HEK293T (cell line): ENCODE data around the gene SLC25A43.
A peak's percentile ranks its signal among the peaks of the same experiment; 100 is the strongest.

ENCODE experiments used
- CTCF ChIA-PET: fragments of 350-600 bp; formaldehyde crosslinking; extraction: SDS; loops from one replicate; lab custom pipeline; 2021; ENCODE audit warnings: antibody characterized with exemption, inconsistent platforms; lab: Yijun Ruan, JAX
- POLR2A ChIA-PET: fragments of 350-600 bp; formaldehyde crosslinking; extraction: SDS; loops from one replicate; lab custom pipeline; 2020; ENCODE audit warnings: antibody characterized with exemption, inconsistent platforms; lab: Yijun Ruan, JAX
- DNase-seq: peaks from one replicate; pipeline ENCODE4 v3.0.0; 2012; ENCODE audit warnings: mixed read lengths; ENCODE audit errors: extremely low spot score
- ARNT ChIP-seq: fragments of 450-650 bp; IDR thresholded peaks from 2 replicates; pipeline ENCODE4 v1.6.1; 2017; ENCODE audit warnings: mild to moderate bottlenecking
- BHLHE40 ChIP-seq: fragments of 450-650 bp; IDR thresholded peaks from 2 replicates; pipeline ENCODE4 v1.6.1; 2016; ENCODE audit warnings: mild to moderate bottlenecking, moderate library complexity, borderline replicate concordance
- CTBP1 ChIP-seq: fragments of 450-650 bp; IDR thresholded peaks from 2 replicates; pipeline ENCODE4 v1.6.1; 2016; ENCODE audit warnings: borderline replicate concordance
- ELF4 ChIP-seq: fragments of 450-650 bp; IDR thresholded peaks from 2 replicates; pipeline ENCODE4 v1.6.1; 2017; ENCODE audit warnings: antibody characterized with exemption
- FOXA1 ChIP-seq: fragments of 450-650 bp; IDR thresholded peaks from 2 replicates; pipeline ENCODE4 v1.6.1; 2016; ENCODE audit warnings: mild to moderate bottlenecking
- FOXK2 ChIP-seq: fragments of 450-650 bp; IDR thresholded peaks from 2 replicates; pipeline ENCODE4 v1.6.1; 2016; ENCODE audit warnings: mild to moderate bottlenecking
- FOXM1 ChIP-seq: fragments of 450-650 bp; IDR thresholded peaks from 2 replicates; pipeline ENCODE4 v1.6.1; 2017; ENCODE audit warnings: mild to moderate bottlenecking, borderline replicate concordance
- HDGF ChIP-seq: fragments of 450-650 bp; IDR thresholded peaks from 2 replicates; pipeline ENCODE4 v1.6.1; 2017; ENCODE audit warnings: antibody characterized with exemption, borderline replicate concordance
- L3MBTL2 ChIP-seq: fragments of 450-650 bp; conservative IDR thresholded peaks from 2 replicates; pipeline ENCODE4 v1.6.1; 2016; ENCODE audit warnings: mild to moderate bottlenecking
- LEF1 ChIP-seq: fragments of 450-650 bp; IDR thresholded peaks from 2 replicates; pipeline ENCODE4 v1.6.1; 2017; ENCODE audit warnings: mild to moderate bottlenecking, borderline replicate concordance
- NFRKB ChIP-seq: fragments of 450-650 bp; IDR thresholded peaks from 2 replicates; pipeline ENCODE4 v1.6.1; 2016; ENCODE audit warnings: mild to moderate bottlenecking, moderate library complexity
- SP1 ChIP-seq: fragments of 450-650 bp; IDR thresholded peaks from 2 replicates; pipeline ENCODE4 v1.6.1; 2017
- SUZ12 ChIP-seq: fragments of 450-650 bp; IDR thresholded peaks from 2 replicates; pipeline ENCODE4 v1.6.1; 2016; ENCODE audit warnings: mild to moderate bottlenecking
- TARDBP ChIP-seq: fragments of 450-650 bp; IDR thresholded peaks from 2 replicates; pipeline ENCODE4 v1.6.1; 2016
- ZNF384 ChIP-seq: fragments of 450-650 bp; IDR thresholded peaks from 2 replicates; pipeline ENCODE4 v1.6.1; 2016
- TF ChIP-seq, protein P1 (sequence below): fragments of 450-650 bp; IDR thresholded peaks from 2 replicates; pipeline ENCODE4 v1.6.1; 2016

The SLC25A43 gene

DNA sequence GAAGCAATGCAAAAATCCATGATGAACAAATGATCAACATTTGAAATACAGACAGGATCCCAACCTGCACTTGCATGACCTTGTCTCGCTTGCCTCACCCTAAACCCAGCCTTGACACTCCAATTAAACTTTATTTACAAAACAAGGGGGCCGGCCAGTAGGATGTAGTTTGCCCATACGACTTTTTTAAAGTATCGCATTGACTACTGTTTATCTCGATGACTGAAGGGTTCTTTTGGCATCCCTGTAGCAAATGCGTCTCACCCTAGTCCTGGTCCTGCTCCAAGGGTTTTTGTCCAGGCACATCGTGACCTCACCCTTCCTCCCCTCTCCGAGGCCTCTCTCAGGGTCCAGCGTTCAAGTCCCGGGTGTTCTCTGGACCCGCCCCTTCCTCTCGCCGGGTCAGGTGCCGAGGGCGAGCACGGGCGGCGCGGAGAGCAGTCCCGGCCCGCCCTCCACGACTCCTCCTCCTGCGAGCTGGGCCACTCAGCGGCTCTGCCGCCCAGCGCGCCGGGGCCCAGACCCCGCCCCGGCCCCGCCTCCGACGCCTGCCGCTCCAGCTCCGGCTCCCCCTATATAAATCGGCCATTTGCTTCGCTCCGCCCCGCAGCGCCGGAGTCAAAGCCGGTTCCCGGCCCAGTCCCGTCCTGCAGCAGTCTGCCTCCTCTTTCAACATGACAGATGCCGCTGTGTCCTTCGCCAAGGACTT is 68.9 kb downstream of the SLC25A43 start, which contains the start of gene SLC25A5:
TSS of gene SLC25A5 (plus strand) at position 603 of the 709 bp plus-strand sequence. CDS start at position 675, 72 bp downstream.
- ChIA-PET POLR2A (interaction anchor here (0.6 to 1.2 kb wide), 10 partner anchors 13 to 232 kb away, joined by 3 to 7 read pairs (median 3); partner anchors contain the start of gene PGRMC1), CTCF (interaction anchor here (0.6 kb wide), 1 partner anchor 55 kb away, joined by 3 read pairs; no protein-coding TSS in a partner anchor)
- peak; percentile 92 for DNase-seq
- TF ChIP-seq ZNF384 (no peak), FOXK2 (no peak), FOXM1 (no peak), HDGF (no peak), CTBP1 (no peak), BHLHE40 (no peak), L3MBTL2 (no peak; the same call in 1 of the 2 replicates), ARNT (no peak), SUZ12 (no peak), NFRKB (no peak), LEF1 (no peak), FOXA1 (no peak), ELF4 (no peak), SP1 (no peak), TARDBP (no peak)
- TF ChIP-seq, protein P1, sequence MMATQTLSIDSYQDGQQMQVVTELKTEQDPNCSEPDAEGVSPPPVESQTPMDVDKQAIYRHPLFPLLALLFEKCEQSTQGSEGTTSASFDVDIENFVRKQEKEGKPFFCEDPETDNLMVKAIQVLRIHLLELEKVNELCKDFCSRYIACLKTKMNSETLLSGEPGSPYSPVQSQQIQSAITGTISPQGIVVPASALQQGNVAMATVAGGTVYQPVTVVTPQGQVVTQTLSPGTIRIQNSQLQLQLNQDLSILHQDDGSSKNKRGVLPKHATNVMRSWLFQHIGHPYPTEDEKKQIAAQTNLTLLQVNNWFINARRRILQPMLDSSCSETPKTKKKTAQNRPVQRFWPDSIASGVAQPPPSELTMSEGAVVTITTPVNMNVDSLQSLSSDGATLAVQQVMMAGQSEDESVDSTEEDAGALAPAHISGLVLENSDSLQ = no peak; the same call in 1 of the 2 replicates

DNA sequence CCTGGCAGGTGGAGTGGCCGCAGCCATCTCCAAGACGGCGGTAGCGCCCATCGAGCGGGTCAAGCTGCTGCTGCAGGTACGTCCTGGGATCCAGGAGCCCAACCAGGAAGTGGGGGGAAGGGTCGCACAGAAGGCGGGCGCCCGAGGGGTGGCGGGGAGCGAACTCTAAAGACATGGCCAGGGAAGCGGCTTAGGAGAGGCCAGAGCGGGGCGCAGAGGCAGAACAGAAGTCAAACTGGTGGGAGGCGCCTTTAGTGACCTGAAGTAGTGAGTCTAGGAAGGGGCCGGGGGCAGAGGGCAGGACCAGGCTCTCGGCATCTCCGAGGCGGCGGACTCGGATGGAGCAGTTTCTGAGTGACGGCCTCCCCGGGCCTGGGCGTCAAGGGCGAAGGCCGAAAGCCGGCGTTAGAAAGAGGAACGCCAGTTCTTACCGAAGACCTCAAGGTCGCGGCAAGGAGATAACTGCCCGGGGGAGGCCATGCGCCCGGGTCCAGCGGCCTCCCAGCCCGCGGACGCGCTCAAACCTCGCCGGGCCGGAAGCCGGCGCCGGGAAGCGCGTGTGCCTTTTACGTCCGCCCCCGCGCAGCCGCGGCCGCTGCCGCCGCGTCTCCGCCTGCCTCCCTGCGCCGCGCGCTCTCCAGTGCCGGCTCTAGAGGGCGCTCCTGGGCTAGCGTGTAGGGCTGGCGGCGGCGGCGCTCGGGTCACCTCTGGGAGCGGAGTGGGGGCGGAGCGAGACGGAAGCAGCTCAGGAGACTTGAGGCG is 69.6 kb downstream of the SLC25A43 start:
- ChIA-PET POLR2A (interaction anchor here (0.7 to 1.3 kb wide), 13 partner anchors 9 to 233 kb away, joined by 3 to 7 read pairs (median 3); partner anchors contain the start of gene PGRMC1), CTCF (interaction anchor here (0.6 to 1.1 kb wide), 5 partner anchors 10 to 56 kb away, joined by 3 to 10 read pairs (median 3); no protein-coding TSS in a partner anchor)
- DNase-seq = peak; percentile 85
- no peak for TF ChIP-seq HDGF
- peak; percentile 86 for TF ChIP-seq ELF4
- TF ChIP-seq ZNF384 = no peak
- TF ChIP-seq NFRKB = no peak
- no peak for TF ChIP-seq FOXK2
- TF ChIP-seq, protein P1 = no peak; the same call in 1 of the 2 replicates
- peak; percentile 70 for TF ChIP-seq L3MBTL2

DNA sequence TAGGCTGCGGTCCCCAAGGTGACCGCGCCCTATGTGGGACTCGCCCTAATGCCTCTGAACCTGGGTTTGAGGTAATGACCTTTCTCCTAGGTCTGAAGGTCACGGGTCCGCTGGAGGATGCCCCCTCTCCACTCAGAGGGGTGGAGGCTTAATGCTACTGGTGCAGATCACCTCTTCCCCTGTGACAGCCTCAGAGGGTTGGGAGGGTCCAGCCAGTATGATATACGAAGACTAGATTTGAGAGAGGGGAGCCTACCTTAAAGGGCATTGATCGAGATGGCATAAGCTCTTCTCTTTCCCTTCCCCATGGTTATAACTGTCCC is 70.1 kb downstream of the SLC25A43 start:
- no peak for DNase-seq
- TF ChIP-seq SUZ12 = no peak
- TF ChIP-seq ELF4 = no peak
- no peak for TF ChIP-seq ARNT
- TF ChIP-seq TARDBP = no peak
- TF ChIP-seq FOXK2 = no peak
- TF ChIP-seq L3MBTL2 = no peak
- TF ChIP-seq, protein P1 = no peak
- TF ChIP-seq CTBP1 = no peak
- TF ChIP-seq FOXM1 = no peak
- no peak for TF ChIP-seq BHLHE40
- no peak for TF ChIP-seq NFRKB
- TF ChIP-seq SP1 = no peak
- CTCF ChIA-PET = interaction anchor here (0.7 to 1.1 kb wide), 4 partner anchors 9 to 34 kb away, joined by 3 to 10 read pairs (median 3); no protein-coding TSS in a partner anchor
- POLR2A ChIA-PET = interaction anchor here (0.5 to 1.3 kb wide), 6 partner anchors 9 to 76 kb away, joined by 3 to 7 read pairs (median 4); no protein-coding TSS in a partner anchor

DNA sequence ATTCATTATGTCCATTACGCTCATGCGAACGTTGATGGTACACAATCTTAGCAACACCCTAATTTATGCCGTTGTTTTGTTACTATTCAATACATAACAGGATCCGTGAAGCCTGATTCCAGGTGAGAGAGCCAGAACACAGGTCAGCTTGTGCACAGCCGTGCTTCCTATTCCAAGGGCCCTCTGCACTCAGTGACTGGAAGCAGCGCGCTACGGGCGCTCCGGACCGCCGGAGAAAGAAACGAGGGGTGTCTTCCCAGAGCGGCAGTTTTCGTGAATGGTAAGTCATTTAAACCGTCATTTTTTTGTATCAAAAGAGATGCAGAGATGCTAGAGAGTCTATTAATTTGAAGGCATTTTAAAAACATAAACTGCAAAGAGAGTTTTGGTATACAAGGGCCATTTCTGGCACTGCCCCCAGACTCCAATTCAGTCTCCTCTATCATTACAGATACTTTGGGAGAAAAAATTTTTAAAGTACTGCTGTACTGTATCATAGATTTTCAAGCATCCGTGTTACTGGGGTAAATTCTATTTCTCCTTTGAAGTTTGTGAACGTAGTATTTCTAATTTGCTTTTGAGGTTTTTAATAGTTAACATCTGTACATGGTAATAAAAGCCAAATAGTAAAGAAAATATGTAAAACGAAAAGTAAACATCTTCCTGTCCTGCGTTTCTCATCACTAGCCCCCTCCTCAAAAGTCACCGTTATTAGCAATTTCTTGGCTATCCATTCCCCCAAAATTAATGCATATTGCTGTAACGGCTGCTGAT is 75.7 kb downstream of the SLC25A43 start:
- TF ChIP-seq SP1 (no peak), CTBP1 (no peak), TARDBP (no peak), ELF4 (no peak), FOXK2 (no peak), FOXM1 (no peak), ZNF384 (no peak), L3MBTL2 (no peak)
- TF ChIP-seq, protein P1 = no peak
- POLR2A ChIA-PET = no interaction called here
- no peak for DNase-seq
- CTCF ChIA-PET = interaction anchor here (1.0 to 1.2 kb wide), 2 partner anchors 38 to 77 kb away, joined by 3 read pairs; no protein-coding TSS in a partner anchor
